Fibroblast of skin of right quadriceps (primary cell): Measurements from ENCODE around the gene SH3BGRL3.
"Not testable (repeated sequence)": the region's sequence is repeated elsewhere in the genome, so short reads cannot be mapped to it uniquely, and the experiment has no call there.

ENCODE experiments used
- DNase-seq: peaks from one replicate; pipeline ENCODE4 v3.0.0-alpha.2; 2013

SH3BGRL3 gene

GRCh38 chr1:26291939-26292338 lies 12.1 kb downstream of the SH3BGRL3 start:
- DNase-seq, result no peak

GRCh38 chr1:26292735-26293134 lies 12.8 kb downstream of the SH3BGRL3 start:
- not testable (repeated sequence) for DNase-seq

GRCh38 chr1:26293911-26294463 lies 14.1 kb downstream of the SH3BGRL3 start:
- no peak for DNase-seq

- DNase-seq, result no peak
These were observed 15.6 kb downstream of the SH3BGRL3 start for GRCh38 chr1:26295194-26296138.

- DNase-seq, result no peak
These were observed 16.6 kb downstream of the SH3BGRL3 start for GRCh38 chr1:26296340-26297056.

- no peak for DNase-seq
These were observed 17.3 kb downstream of the SH3BGRL3 start for GRCh38 chr1:26297057-26297790.

- DNase-seq, result no peak
These were observed 17.9 kb downstream of the SH3BGRL3 start for GRCh38 chr1:26297791-26298124.

GRCh38 chr1:26300578-26301275 lies 20.8 kb downstream of the SH3BGRL3 start:
- no peak for DNase-seq

- DNase-seq, result peak; percentile 58
These were observed 23.0 kb downstream of the SH3BGRL3 start for GRCh38 chr1:26302733-26303405.

- no peak for DNase-seq
These were observed 25.9 kb downstream of the SH3BGRL3 start for GRCh38 chr1:26305667-26306289.

- peak; percentile 93 for DNase-seq
These were observed 26.7 kb downstream of the SH3BGRL3 start, which contains the start of gene UBXN11 for GRCh38 chr1:26306290-26307229. TSS of gene UBXN11 (minus strand) at chr1:26306636. CDS start at chr1:26302883, 3,753 bp downstream.

- DNase-seq, result no peak
These were observed 27.5 kb downstream of the SH3BGRL3 start for GRCh38 chr1:26307363-26307781.

GRCh38 chr1:26307966-26308899 lies 28.3 kb downstream of the SH3BGRL3 start:
- DNase-seq, result not testable (repeated sequence)

- no peak for DNase-seq
These were observed 34.6 kb downstream of the SH3BGRL3 start for GRCh38 chr1:26314501-26314900.

GRCh38 chr1:26315874-26316850 lies 36.3 kb downstream of the SH3BGRL3 start:
- DNase-seq, result no peak

GRCh38 chr1:26317146-26317545 lies 37.3 kb downstream of the SH3BGRL3 start:
- DNase-seq, result no peak

GRCh38 chr1:26317612-26318337 lies 37.9 kb downstream of the SH3BGRL3 start, which contains the start of gene CD52:
TSS of gene CD52 (plus strand) at chr1:26317958. CDS start at chr1:26318018, 60 bp downstream.
- no peak for DNase-seq
